Right lobe of liver (tissue), 6 donors: ENCODE results near the gene DOK5. TPM values are rescaled to one million over a fixed set of nuclear protein-coding genes. Genes with fewer than 3 reads are reported as not detected.

Experiments used
- ATAC-seq, 4 donors: fragments of 200-7000 bp; cut with Tn5 transposase; one replicate each; pipeline ENCODE4 v1.9.1; 2020; ENCODE audit warnings: mild to moderate bottlenecking in 4 of 4, moderate library complexity in 4 of 4
- DNase-seq, 3 donors: peaks; one replicate each; pipeline ENCODE4 v3.0.0-alpha.2; 2020
- H3K27ac ChIP-seq, 3 donors: fragments of 200-600 bp; one replicate each; pipeline ENCODE4 v1.8.0; 2022
- H3K27me3 ChIP-seq, 2 donors: fragments of 200-600 bp; one replicate each; pipeline ENCODE4 v1.8.0; 2022
- H3K36me3 ChIP-seq, 4 donors: fragments of 200-600 bp; sonication (generic) in 1 of 4; one replicate each; pipeline versions ENCODE4 v1.5.1 to v1.8.0; 2017 to 2022; ENCODE audit warnings: control low read depth in 1 of 4
- H3K4me1 ChIP-seq, 4 donors: fragments of 200-600 bp; sonication (generic) in 1 of 4; one replicate each; pipeline versions ENCODE4 v1.5.1 to v1.8.0; 2017 to 2022; ENCODE audit warnings: control low read depth in 1 of 4
- H3K4me3 ChIP-seq, 3 donors: fragments of 200-600 bp; one replicate each; pipeline ENCODE4 v1.8.0; 2022
- H3K9me3 ChIP-seq, 4 donors: fragments of 200-600 bp; sonication (generic) in 1 of 4; one replicate each; pipeline versions ENCODE4 v1.5.1 to v1.8.0; 2017 to 2022; ENCODE audit warnings: control low read depth in 1 of 4
- POLR2A ChIP-seq: fragments of 450-650 bp; IDR thresholded peaks from one replicate; pipeline ENCODE4 v1.6.1; 2017; ENCODE audit warnings: antibody characterized with exemption, mild to moderate bottlenecking
- WGBS: methylation state at CpG from one replicate; pipeline ENCODE4 v1.1.6; 2018; ENCODE audit warnings: low coverage, low lambda C conversion rate; ENCODE audit not compliant: insufficient coverage; ENCODE audit errors: missing lambda C conversion rate; 5-methylcytosine and 5-hydroxymethylcytosine counted together
- intact Hi-C, 2 donors: fragments of 100-400 bp; cut with DNase I; formaldehyde crosslinking; loops; one replicate each; pipeline versions ENCODE4 v1.11.2 to v1.14.1; 2022
- total RNA-seq, 6 experiments: library from RNA; depleted of rRNA in 2 of 6; stranded (reverse); fragments of >200 nt in 2 of 6; fragmentation: NEBNext Ultra II Directional in 3 of 6; extraction: Animal tissue kit (Norgen Biotek cat#: 25700) in 3 of 6; gene quantifications; one replicate each; pipeline versions ENCODE4 v1.1.0 to v1.2.4, GENCODE V29; 2016 to 2023
- TF ChIP-seq, protein P1 (sequence below), 4 donors: fragments of 200-600 bp in 3 of 4; fragments of 450-650 bp in 1 of 4; IDR thresholded peaks; one replicate each; pipeline versions ENCODE4 v1.5.1 to v1.8.0; 2016 to 2022; ENCODE audit warnings: antibody characterized with exemption in 4 of 4, mild to moderate bottlenecking in 2 of 4
- donor health status: DM: no; HTN: yes; CAD: no.
- donor health status: DM: no; HTN: no; CAD: no.
- donor health status: DM: no; HTN: no; CAD: no.
- donor health status: DM: no; HTN: yes; CAD: no.
- donor health status: DM: no; HTN: yes; CAD: no.

The DOK5 gene
- total RNA-seq, 6 experiments from 2014 or later, result 0.43 to 0.69 TPM; not detected in 4

DNA sequence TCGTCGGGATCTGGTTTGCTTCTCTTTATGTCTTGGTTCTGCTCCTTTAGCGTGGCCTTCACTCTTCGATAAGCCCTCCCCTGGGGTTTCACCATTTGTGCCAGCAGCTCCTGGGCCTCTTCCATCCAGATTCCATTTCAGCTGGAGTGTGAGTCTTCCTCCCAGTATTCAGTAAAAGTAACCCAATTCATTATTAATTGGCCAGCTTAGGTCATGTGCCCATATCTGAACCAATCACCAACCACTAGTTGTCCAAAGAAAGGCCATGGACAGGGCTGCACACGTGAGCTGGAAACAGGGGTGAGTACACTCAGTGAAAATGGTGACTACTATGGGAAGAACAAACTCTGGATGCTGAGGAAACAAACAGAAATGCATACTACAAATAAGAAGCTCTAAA is 2.8 kb upstream of the DOK5 start:
- Histone ChIP-seq H3K27me3 (peaks cover 0 to 6% of the 10 kb centered on the region in 2 donors), H3K4me1 (no peaks in the 10 kb centered on the region), H3K27ac (no peak overlapping the region), H3K4me3 (no peak overlapping the region), H3K9me3 (no peaks in the 10 kb centered on the region), H3K36me3 (no peaks in the 10 kb centered on the region)
- TF ChIP-seq, protein P1, sequence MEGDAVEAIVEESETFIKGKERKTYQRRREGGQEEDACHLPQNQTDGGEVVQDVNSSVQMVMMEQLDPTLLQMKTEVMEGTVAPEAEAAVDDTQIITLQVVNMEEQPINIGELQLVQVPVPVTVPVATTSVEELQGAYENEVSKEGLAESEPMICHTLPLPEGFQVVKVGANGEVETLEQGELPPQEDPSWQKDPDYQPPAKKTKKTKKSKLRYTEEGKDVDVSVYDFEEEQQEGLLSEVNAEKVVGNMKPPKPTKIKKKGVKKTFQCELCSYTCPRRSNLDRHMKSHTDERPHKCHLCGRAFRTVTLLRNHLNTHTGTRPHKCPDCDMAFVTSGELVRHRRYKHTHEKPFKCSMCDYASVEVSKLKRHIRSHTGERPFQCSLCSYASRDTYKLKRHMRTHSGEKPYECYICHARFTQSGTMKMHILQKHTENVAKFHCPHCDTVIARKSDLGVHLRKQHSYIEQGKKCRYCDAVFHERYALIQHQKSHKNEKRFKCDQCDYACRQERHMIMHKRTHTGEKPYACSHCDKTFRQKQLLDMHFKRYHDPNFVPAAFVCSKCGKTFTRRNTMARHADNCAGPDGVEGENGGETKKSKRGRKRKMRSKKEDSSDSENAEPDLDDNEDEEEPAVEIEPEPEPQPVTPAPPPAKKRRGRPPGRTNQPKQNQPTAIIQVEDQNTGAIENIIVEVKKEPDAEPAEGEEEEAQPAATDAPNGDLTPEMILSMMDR (IDR thresholded peaks at IDR 0.05), result no peak
- no peak for TF ChIP-seq POLR2A
- DNase-seq (no peak), ATAC-seq (no peak)
- intact Hi-C loops, result no loop called here
- WGBS, result 76% methylated on average over 5 of the region's 5 CpGs

DNA sequence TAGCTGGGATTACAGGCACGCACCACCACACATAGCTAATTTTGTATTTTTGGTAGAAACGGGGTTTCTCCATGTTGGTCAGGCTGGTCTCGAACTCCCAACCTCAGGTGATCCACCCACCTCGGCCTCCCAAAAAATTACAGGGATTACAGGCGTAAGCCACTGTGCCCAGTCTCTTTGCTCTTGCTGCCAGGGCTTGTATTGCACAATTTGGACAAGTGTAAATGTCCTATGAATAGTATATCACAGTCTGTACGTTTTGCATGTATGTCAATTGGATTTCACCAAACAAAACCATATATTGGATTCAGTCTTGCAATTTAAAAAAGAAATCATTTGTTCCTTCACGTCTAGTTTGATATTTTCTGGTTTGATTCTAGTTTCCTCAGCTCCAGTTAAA is 2.1 kb upstream of the DOK5 start:
- ATAC-seq (no peak), DNase-seq (no peak)
- Histone ChIP-seq H3K9me3 (no peaks in the 10 kb centered on the region), H3K36me3 (no peaks in the 10 kb centered on the region), H3K27me3 (peaks cover 0 to 14% of the 10 kb centered on the region in 2 donors), H3K27ac (no peak overlapping the region), H3K4me3 (no peak overlapping the region), H3K4me1 (no peaks in the 10 kb centered on the region)
- intact Hi-C loops, result no loop called here
- 64% methylated on average over 7 of the region's 7 CpGs for WGBS
- TF ChIP-seq, protein P1 (IDR thresholded peaks at IDR 0.05), result no peak
- no peak for TF ChIP-seq POLR2A

DNA sequence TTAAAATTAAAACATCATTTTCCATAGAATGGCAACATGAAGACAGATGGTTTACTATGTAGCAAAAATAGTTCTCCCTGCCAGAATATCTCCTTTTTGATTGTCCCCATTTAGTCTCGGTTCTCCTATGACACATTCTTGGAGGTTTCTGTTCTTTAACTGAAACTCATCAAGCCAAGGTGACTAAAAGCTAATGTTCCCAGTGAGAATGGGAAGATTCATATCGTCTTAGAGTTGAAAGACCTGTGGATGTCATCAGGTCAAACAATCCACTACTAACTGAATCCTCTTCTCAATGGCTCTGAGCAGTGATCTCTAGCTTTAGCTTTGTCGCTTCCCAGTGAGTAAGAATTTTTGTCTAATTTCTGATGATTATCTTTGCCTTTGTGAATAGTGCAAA is 1.3 kb upstream of the DOK5 start:
- no peak overlapping the region for H3K4me3 ChIP-seq
- no peak overlapping the region for H3K27ac ChIP-seq
- WGBS, result 62% methylated on average over 3 of the region's 3 CpGs
- no peak for DNase-seq
- TF ChIP-seq, protein P1 (IDR thresholded peaks at IDR 0.05), result no peak
- TF ChIP-seq POLR2A, result no peak
- peaks cover 0 to 16% of the 10 kb centered on the region in 2 donors for H3K27me3 ChIP-seq
- no peaks in the 10 kb centered on the region for H3K36me3 ChIP-seq
- H3K4me1 ChIP-seq, result no peaks in the 10 kb centered on the region
- intact Hi-C loops, result no loop called here
- H3K9me3 ChIP-seq, result no peaks in the 10 kb centered on the region
- no peak for ATAC-seq

DNA sequence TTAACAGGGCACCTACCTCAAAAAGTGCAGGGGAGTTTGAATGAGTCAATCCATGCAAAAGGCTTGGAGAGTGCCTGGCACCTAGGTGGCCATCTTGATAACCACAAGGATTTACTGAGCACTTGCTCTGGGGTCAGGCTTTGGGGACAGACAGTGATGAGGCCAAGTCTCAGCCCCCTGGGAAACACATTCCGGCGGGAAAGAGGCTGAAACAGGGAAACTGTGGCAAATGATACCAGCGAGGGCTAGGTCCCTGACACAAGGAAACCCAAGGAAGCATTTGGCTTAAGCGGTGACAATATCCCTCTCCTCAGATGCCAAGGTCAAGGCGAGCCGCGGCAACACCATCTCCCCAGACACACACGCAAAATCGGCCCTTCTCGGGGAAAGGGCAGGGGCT is 527 bp upstream of the DOK5 start:
- H3K27ac ChIP-seq, result no peak overlapping the region
- no peaks in the 10 kb centered on the region for H3K36me3 ChIP-seq
- H3K4me1 ChIP-seq, result no peaks in the 10 kb centered on the region
- H3K9me3 ChIP-seq, result no peaks in the 10 kb centered on the region
- intact Hi-C loops, result no loop called here
- TF ChIP-seq, protein P1 (IDR thresholded peaks at IDR 0.05), result no peak
- no peak for TF ChIP-seq POLR2A
- peaks cover 0 to 24% of the 10 kb centered on the region in 2 donors for H3K27me3 ChIP-seq
- H3K4me3 ChIP-seq, result no peak overlapping the region
- WGBS, result 6% methylated on average over 10 of the region's 10 CpGs
- ATAC-seq (no peak), DNase-seq (no peak)
